GM12878 (cell line): ENCODE results near the gene MB. TPM values are rescaled to one million over a fixed set of nuclear protein-coding genes. Genes with fewer than 3 reads are reported as not detected.

Experiments
- ATAC-seq: fragments of 200-7000 bp; cut with Tn5 transposase; 3 replicates; pipeline ENCODE4 v1.9.1; 2020; ENCODE audit warnings: mild to moderate bottlenecking, moderate library complexity
- BruUV-seq: library from RNA; stranded (reverse); fragments of 400-500 nt; replicated peaks from 2 replicates; lab custom pipeline; 2021; lab: Mats Ljungman, UMichigan
- CTCF ChIA-PET: fragments of 300-600 bp; sonication (Branson Sonifier 250); formaldehyde crosslinking; extraction: SDS; loops from one replicate; lab custom pipeline; 2021; ENCODE audit warnings: inconsistent platforms; lab: Yijun Ruan, JAX
- POLR2A ChIA-PET: fragments of 350-600 bp; formaldehyde crosslinking; extraction: SDS; loops from one replicate; lab custom pipeline; 2021; ENCODE audit warnings: inconsistent platforms; lab: Charles Lee
- RAD21 ChIA-PET: fragments of 300-600 bp; sonication (Branson Sonifier 250); formaldehyde crosslinking; loops from one replicate; lab custom pipeline; 2023; ENCODE audit warnings: antibody characterized with exemption; ENCODE audit not compliant: unreplicated experiment; lab: Charles Lee
- SMC1A ChIA-PET: fragments of 300-600 bp; sonication (Branson Sonifier 250); formaldehyde crosslinking; loops from one replicate; lab custom pipeline; 2023; ENCODE audit not compliant: unreplicated experiment, uncharacterized antibody; lab: Charles Lee
- DNase-seq: peaks from one replicate; pipeline ENCODE4 v3.0.0-alpha.2; 2011; ENCODE audit warnings: low read depth, low spot score
- FAIRE-seq: peaks from 3 replicates; lab custom pipeline; 2011; peaks lifted over from hg19 to GRCh38; lab: Jason Lieb, UNC
- H2AFZ ChIP-seq: 2 replicates; pipeline ENCODE4 v1.6.0; 2011; ENCODE audit warnings: low read depth, low read length, control low read depth; ENCODE audit not compliant: control insufficient read depth
- H3K27ac ChIP-seq: 2 replicates; pipeline ENCODE4 v1.5.1; 2011; ENCODE audit warnings: control low read depth; ENCODE audit not compliant: control insufficient read depth, insufficient read depth
- H3K27me3 ChIP-seq, 2 experiments: replicated peaks in 1 of 2; 2 replicates each; pipeline versions ENCODE4 v1.6.0 to v1.6.1; 2011; ENCODE audit warnings: low read length in 1 of 2; ENCODE audit not compliant: control insufficient read depth in 2 of 2, insufficient read depth in 2 of 2
- H3K36me3 ChIP-seq, 2 experiments: 2 replicates each; pipeline ENCODE4 v1.5.1; 2011; ENCODE audit warnings: low read length in 1 of 2; ENCODE audit not compliant: control insufficient read depth in 2 of 2, insufficient read depth in 2 of 2
- H3K4me1 ChIP-seq: 2 replicates; pipeline ENCODE4 v1.6.1; 2011; ENCODE audit warnings: mild to moderate bottlenecking, low read length, moderate library complexity, mixed read lengths; ENCODE audit not compliant: control insufficient read depth, insufficient read depth
- H3K4me2 ChIP-seq: 2 replicates; pipeline ENCODE4 v1.6.0; 2011; ENCODE audit warnings: control low read depth; ENCODE audit not compliant: control insufficient read depth, insufficient read depth
- H3K4me3 ChIP-seq: fragments of 200-600 bp; sonication (generic); 2 replicates; pipeline ENCODE4 v1.5.1; 2016
- H3K79me2 ChIP-seq: 2 replicates; pipeline ENCODE4 v1.6.0; 2011; ENCODE audit warnings: low read length; ENCODE audit not compliant: control insufficient read depth, insufficient read depth
- H3K9ac ChIP-seq: 2 replicates; pipeline ENCODE4 v1.8.0; 2011; ENCODE audit warnings: low read length, control low read depth, mixed read lengths; ENCODE audit not compliant: control insufficient read depth, insufficient read depth
- H3K9me3 ChIP-seq: replicated peaks from 3 replicates; pipeline ENCODE4 v1.5.1; 2011; ENCODE audit warnings: mild to moderate bottlenecking, low read length; ENCODE audit not compliant: control insufficient read depth, insufficient read depth
- H4K20me1 ChIP-seq: 2 replicates; pipeline ENCODE4 v1.6.0; 2011; ENCODE audit not compliant: control insufficient read depth, insufficient read depth
- FOXK2 ChIP-seq: fragments of 450-650 bp; IDR thresholded peaks from 2 replicates; pipeline ENCODE4 v1.6.1; 2017; ENCODE audit warnings: mild to moderate bottlenecking, moderate library complexity
- NKRF ChIP-seq: fragments of 450-650 bp; conservative IDR thresholded peaks from 2 replicates; pipeline ENCODE4 v1.6.1; 2017; ENCODE audit warnings: mild to moderate bottlenecking, moderate library complexity
- ZNF622 ChIP-seq: fragments of 450-650 bp; IDR thresholded peaks from 2 replicates; pipeline ENCODE4 v1.6.1; 2017; ENCODE audit warnings: mild to moderate bottlenecking, inconsistent platforms
- WGBS: methylation state at CpG from one replicate; pipeline ENCODE4 v1.1.6; 2016; ENCODE audit warnings: low lambda C conversion rate; ENCODE audit not compliant: insufficient replicate concordance, insufficient coverage; ENCODE audit errors: missing lambda C conversion rate; 5-methylcytosine and 5-hydroxymethylcytosine counted together
- in situ Hi-C: fragments of 300-500 bp; cut with MboI; formaldehyde crosslinking; loops from 9 replicates; pipeline ENCODE4 v1.14.3; 2018; ENCODE audit warnings: mixed read lengths
- intact Hi-C: fragments of 100-400 bp; cut with micrococcal nuclease; formaldehyde crosslinking; loops from one replicate; pipeline ENCODE4 v1.14.2; 2022; ENCODE audit not compliant: unreplicated experiment
- polyA plus RNA-seq, 11 experiments: library from polyadenylated mRNA; depleted of rRNA in 4 of 11; unstranded in 6 of 11; stranded (reverse) in 5 of 11; fragments of >200 nt; fragmentation: Nextera tagmentation in 4 of 11; fragmentation: Illumina TruSeq in 1 of 11; extraction: Ambion mirVana in 4 of 11; extraction: Trizol in 1 of 11; gene quantifications; 1 replicate in 1 of 11; 2 replicates in 10 of 11; pipeline versions ENCODE4 v1.2.1 to v1.2.3, GENCODE V29; 2011 to 2016; ENCODE audit warnings: inconsistent platforms in 2 of 11, missing spikeins in 2 of 11, low read depth in 1 of 11
- total RNA-seq, 4 experiments: library from RNA; depleted of rRNA in 3 of 4; stranded (reverse); fragments of >200 nt in 3 of 4; fragmentation: Illumina TruSeq in 1 of 4; extraction: Trizol in 1 of 4; gene quantifications; 2 replicates each; pipeline versions ENCODE4 v1.2.1 to v1.2.3, GENCODE V29; 2013 to 2021

Gene MB
- total and polyA plus RNA-seq, 10 of the 15 experiments (the other 5 are each of a cell fraction or from before 2014, with no cell fraction given) = 0.09 to 0.41 (median 0.23) TPM; not detected in 3

GRCh38 chr22:35653824-35654223, 36.7 kb upstream of the MB start (continued):
- TF ChIP-seq NKRF = no peak

- no peak for DNase-seq
- BruUV-seq = no TSS peak
These were observed 34.0 kb upstream of the MB start for GRCh38 chr22:35651085-35651484.

More at GRCh38 chr22:35651085-35651484, 34.0 kb upstream of the MB start:
- FAIRE-seq = no peak
- peaks cover 20% of the 10 kb centered on the region for H3K79me2 ChIP-seq
- 96% methylated on average over 7 of the region's 7 CpGs for WGBS
- H3K27me3 ChIP-seq = no peaks in the 10 kb centered on the region
- CTCF ChIA-PET = interaction anchor here (0.6 kb wide), 1 partner anchor 1199 kb away, joined by 3 read pairs; no protein-coding TSS in a partner anchor
- SMC1A ChIA-PET = interaction anchor here (0.7 to 1.9 kb wide), 2 partner anchors 13 to 18 kb away, joined by 3 to 4 read pairs; no protein-coding TSS in a partner anchor
- in situ Hi-C loops = no loop called here
- ATAC-seq = no peak
- POLR2A ChIA-PET = no interaction called here
- H4K20me1 ChIP-seq = no peaks in the 10 kb centered on the region
- peaks cover 0 to under 1% of the 10 kb centered on the region in 2 experiments; a peak in 1 of 4 replicates for H3K36me3 ChIP-seq
- no peak overlapping the region; the same call in 1 of the 2 replicates for H3K4me3 ChIP-seq
- peaks cover 2% of the 10 kb centered on the region; the same call in 1 of the 3 replicates for H3K9me3 ChIP-seq
- no peak for TF ChIP-seq ZNF622
- TF ChIP-seq FOXK2 = no peak
- TF ChIP-seq, all 136 proteins: peak for 0
- H3K27ac ChIP-seq = no peak overlapping the region
- intact Hi-C loops = no loop called here
- no peak overlapping the region for H3K9ac ChIP-seq
- peaks cover 19% of the 10 kb centered on the region for H3K4me1 ChIP-seq
- RAD21 ChIA-PET = no interaction called here
- H2AFZ ChIP-seq = no peak overlapping the region
- 0 out of 2 replicates have a peak overlapping the region, but pooled peaks have one; percentile 3 for H3K4me2 ChIP-seq
